Skin epidermis (tissue), 12 donors: ENCODE results near the gene PRKAA2.

Experiments
- H3K27ac ChIP-seq, 21 experiments: fragments of 200-600 bp; sonication (generic) in 11 of 21; one replicate each; pipeline ENCODE4 v1.5.0; 2020; ENCODE audit warnings: mild to moderate bottlenecking in 3 of 21, inconsistent platforms in 2 of 21, moderate library complexity in 2 of 21
- H3K4me3 ChIP-seq, 7 experiments: fragments of 200-600 bp; sonication (generic) in 2 of 7; one replicate each; pipeline ENCODE4 v1.5.0; 2020; ENCODE audit warnings: inconsistent platforms in 2 of 7, mild to moderate bottlenecking in 2 of 7, moderate library complexity in 1 of 7

The PRKAA2 gene

DNA sequence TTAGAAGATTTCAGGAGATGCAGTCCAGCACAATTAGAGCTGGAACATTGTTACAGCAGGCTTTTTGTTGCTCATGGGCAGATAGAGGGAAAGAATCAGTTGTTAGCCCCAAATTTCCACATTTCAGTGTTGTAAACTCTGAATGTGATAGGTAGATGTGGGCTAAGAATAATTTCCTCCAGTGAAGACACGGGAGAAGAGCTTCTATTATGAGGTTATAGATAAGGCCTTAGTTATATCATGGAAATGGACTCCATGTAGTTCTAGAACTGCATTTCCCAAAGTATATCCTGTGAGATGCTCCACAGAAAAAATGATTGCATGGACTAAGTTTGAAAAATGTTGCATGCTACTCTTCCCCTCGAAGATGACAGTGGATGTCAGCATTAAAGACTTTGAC, 64.9 kb downstream of the PRKAA2 start:
- no peak overlapping the region for H3K27ac ChIP-seq
- H3K4me3 ChIP-seq: no peak overlapping the region

DNA sequence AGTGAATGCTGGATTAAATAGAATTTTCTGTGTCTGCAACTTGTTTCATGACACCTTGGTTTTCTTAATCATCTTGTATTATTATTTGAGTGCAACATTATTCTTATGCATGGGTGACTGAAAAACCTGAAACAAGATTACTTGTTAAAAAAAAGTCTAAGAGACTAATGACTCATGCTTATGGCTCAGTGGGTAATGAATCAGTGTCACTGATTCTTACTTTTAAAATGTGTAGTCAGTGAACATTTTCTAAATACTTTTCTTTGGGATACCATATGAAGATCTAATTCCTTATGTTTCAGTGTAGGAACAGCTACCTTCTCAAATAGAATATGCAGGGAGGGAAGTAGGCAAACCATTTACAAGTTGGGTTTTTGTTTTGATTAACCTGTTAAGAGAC, 65.5 kb downstream of the PRKAA2 start:
- Histone ChIP-seq H3K4me3 (no peak overlapping the region), H3K27ac (no peak overlapping the region)

DNA sequence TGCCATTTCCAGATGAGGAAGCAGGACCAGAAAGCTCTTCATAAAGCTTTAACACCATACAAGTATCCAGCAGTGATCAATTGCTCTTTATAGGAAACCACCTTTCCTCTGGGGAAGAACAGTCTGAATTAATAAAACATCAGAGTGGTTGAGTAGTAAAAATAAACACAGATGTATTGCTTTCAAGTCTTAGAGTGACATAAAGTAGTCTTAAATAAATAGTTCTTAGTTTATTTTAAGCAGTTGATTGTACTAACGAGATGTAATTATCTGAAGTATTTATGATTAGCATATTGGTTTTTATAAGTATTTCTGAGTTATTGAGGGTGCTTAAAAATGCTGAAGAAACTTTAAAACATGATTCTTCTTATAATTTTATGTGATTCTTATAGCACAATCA, 67.0 kb downstream of the PRKAA2 start:
- no peak overlapping the region for H3K27ac ChIP-seq
- H3K4me3 ChIP-seq: no peak overlapping the region

GRCh38 chr1:56713112-56713511, 68.0 kb downstream of the PRKAA2 start:
- Histone ChIP-seq H3K27ac (no peak overlapping the region), H3K4me3 (no peak overlapping the region)

DNA sequence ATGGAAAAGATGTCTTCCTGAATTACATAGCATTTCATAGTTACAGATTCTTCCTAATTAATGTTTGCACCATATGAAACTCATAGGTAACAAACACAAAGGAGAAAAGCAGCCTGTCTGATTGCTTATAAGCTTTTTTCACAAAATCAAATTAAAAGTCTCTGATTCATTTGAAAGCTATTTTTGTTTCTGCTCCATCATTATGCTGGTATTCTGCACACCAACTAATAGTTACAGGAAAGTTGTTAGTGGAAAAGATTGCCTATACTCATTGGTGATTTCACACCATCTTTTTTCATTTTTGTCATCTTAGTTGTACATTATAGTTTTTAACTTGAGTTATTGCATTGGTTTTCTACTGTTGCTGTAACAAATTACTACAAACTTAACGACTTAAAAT, 70.0 kb downstream of the PRKAA2 start:
- no peak overlapping the region for H3K4me3 ChIP-seq
- no peak overlapping the region for H3K27ac ChIP-seq

GRCh38 chr1:56719171-56719570, 74.1 kb downstream of the PRKAA2 start:
- Histone ChIP-seq H3K4me3 (no peak overlapping the region), H3K27ac (no peak overlapping the region)

GRCh38 chr1:56726706-56727105, 81.6 kb downstream of the PRKAA2 start:
- no peak overlapping the region for H3K4me3 ChIP-seq
- no peak overlapping the region for H3K27ac ChIP-seq

GRCh38 chr1:56728964-56729363, 83.8 kb downstream of the PRKAA2 start:
- H3K27ac ChIP-seq: no peak overlapping the region
- no peak overlapping the region for H3K4me3 ChIP-seq

DNA sequence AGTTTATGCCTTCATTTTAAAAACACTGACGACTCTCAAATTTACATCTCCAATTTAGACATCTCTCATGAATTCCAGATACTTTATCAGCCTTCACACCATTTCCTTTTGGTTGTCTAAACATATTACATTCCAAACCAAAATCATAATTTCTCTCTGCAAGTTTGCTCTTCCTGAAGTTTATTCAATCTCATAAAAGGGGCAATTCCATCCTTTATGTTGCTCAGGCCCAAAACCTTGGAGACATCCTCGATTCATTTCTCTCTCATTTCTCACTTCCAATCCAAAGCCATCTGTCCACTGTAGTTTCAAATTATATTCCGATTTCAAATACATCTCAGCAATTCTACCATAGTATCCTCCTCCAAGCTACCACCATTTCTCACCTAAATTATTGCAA, 100.1 kb downstream of the PRKAA2 start:
- no peak overlapping the region for H3K27ac ChIP-seq
- no peak overlapping the region for H3K4me3 ChIP-seq

DNA sequence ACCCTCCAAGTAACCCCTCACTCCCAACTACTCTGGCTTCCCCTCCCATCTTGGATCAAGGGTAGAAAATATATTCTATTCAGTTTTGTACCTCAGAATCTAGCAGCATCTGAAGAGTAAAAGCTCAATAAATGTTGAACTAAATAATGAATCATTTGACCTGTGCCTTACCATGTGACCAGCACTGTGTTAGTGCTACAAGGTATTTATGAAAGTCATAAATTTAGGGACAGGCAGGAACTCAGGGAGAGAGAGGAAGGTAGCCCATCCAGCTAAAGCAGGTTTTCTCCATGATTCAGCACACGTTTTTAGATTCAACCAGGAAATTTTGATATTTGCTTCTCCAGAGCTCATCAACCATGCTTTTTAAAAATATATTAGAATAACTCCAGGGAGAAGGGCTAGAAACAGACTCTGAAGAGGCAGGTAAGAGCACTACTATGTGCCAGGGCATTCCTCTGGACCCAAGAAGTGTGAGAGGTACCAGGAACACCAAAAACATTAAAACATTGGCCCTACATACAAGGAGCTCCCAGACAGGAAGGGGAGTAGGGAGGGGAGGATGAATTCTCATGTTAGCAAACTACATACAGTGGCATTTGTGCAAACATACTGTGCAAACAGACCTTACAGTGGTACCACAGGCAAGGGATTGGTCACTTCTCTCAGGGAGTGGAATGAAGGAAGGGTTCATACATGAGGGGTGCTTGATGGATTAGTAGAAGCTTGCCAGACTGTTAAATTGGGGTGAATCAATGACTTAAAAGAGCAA, 109.8 kb downstream of the PRKAA2 start:
- H3K27ac ChIP-seq: no peak overlapping the region
- H3K4me3 ChIP-seq: no peak overlapping the region

DNA sequence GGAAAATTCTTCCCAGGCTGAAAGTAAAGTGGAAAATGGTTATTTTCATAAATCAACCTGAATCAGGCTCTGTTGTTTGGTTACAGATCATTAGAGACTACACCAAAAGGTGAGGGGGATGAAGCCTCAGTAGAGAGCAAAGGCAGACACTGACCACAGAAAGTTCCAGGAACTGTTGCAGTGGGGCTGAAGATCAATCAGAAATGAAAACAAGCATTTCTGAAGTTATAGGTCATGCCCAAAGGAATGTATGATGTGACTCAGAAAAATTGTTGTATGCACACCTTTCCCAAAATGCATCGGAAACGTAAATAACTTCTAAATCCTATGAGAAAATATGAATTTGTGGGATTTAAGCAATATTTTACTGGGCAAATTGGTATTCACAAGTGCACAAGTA, 110.8 kb downstream of the PRKAA2 start:
- Histone ChIP-seq H3K27ac (no peak overlapping the region), H3K4me3 (no peak overlapping the region)

GRCh38 chr1:56758135-56758534, 113.0 kb downstream of the PRKAA2 start:
- no peak overlapping the region for H3K27ac ChIP-seq
- no peak overlapping the region for H3K4me3 ChIP-seq

GRCh38 chr1:56758794-56759193, 113.7 kb downstream of the PRKAA2 start:
- no peak overlapping the region for H3K27ac ChIP-seq
- H3K4me3 ChIP-seq: no peak overlapping the region
